IPS DF 4.7 (cell line): Measurements from ENCODE around the gene NEURL1B.
"Not testable (repeated sequence)": the region's sequence is repeated elsewhere in the genome, so short reads cannot be mapped to it uniquely, and the experiment has no call there.

Experiments
- DNase-seq: peaks from one replicate; pipeline ENCODE4 v3.0.0-alpha.2; 2013; ENCODE audit warnings: low spot score; ENCODE audit errors: extremely low read depth

NEURL1B gene

GRCh38 chr5:172694541-172694940 lies 53.5 kb downstream of the NEURL1B start:
- no peak for DNase-seq

GRCh38 chr5:172695232-172696054 lies 54.4 kb downstream of the NEURL1B start:
- DNase-seq = no peak

- no peak for DNase-seq
These were observed 55.2 kb downstream of the NEURL1B start for GRCh38 chr5:172696171-172696849.

- no peak for DNase-seq
These were observed 56.4 kb downstream of the NEURL1B start for GRCh38 chr5:172697123-172698121.

- DNase-seq = no peak
These were observed 58.4 kb downstream of the NEURL1B start for GRCh38 chr5:172699423-172699822.

GRCh38 chr5:172699999-172700364 lies 58.9 kb downstream of the NEURL1B start:
- DNase-seq = no peak

GRCh38 chr5:172700365-172701290 lies 59.6 kb downstream of the NEURL1B start:
- no peak for DNase-seq

- no peak for DNase-seq
These were observed 60.2 kb downstream of the NEURL1B start for GRCh38 chr5:172701291-172701656.

- no peak for DNase-seq
These were observed 62.9 kb downstream of the NEURL1B start for GRCh38 chr5:172703952-172704351.

GRCh38 chr5:172705576-172706084 lies 64.6 kb downstream of the NEURL1B start:
- DNase-seq = no peak

GRCh38 chr5:172706796-172707195 lies 65.7 kb downstream of the NEURL1B start:
- DNase-seq = no peak

- DNase-seq = no peak
These were observed 66.5 kb downstream of the NEURL1B start for GRCh38 chr5:172707285-172708182.

- DNase-seq = no peak
These were observed 67.1 kb downstream of the NEURL1B start for GRCh38 chr5:172708183-172708505.

GRCh38 chr5:172710676-172711075 lies 69.6 kb downstream of the NEURL1B start:
- DNase-seq = no peak

- not testable (repeated sequence) for DNase-seq
These were observed 70.3 kb downstream of the NEURL1B start for GRCh38 chr5:172711321-172711861.

- no peak for DNase-seq
These were observed 71.5 kb downstream of the NEURL1B start for GRCh38 chr5:172712610-172713009.

- no peak for DNase-seq
These were observed 72.2 kb downstream of the NEURL1B start for GRCh38 chr5:172713113-172713808.

- DNase-seq = no peak
These were observed 72.9 kb downstream of the NEURL1B start for GRCh38 chr5:172713809-172714490.
